Ovary (tissue), 10 donors: ENCODE data around the gene RARA. TPM values are rescaled to one million over a fixed set of nuclear protein-coding genes. Genes with fewer than 3 reads are reported as not detected.

Experiments
- DNase-seq, 5 donors: peaks; one replicate each; pipeline ENCODE4 v3.0.0-alpha.2; 2019 to 2020
- H3K27ac ChIP-seq, 2 donors: fragments of 200-600 bp; one replicate each; pipeline versions ENCODE4 v1.5.1 to v1.8.0; 2019 to 2022
- H3K27me3 ChIP-seq: fragments of 200-600 bp; one replicate; pipeline ENCODE4 v1.8.0; 2022
- H3K36me3 ChIP-seq: fragments of 200-600 bp; sonication (generic); one replicate; pipeline ENCODE4 v1.5.1; 2019
- H3K4me1 ChIP-seq: one replicate; pipeline ENCODE4 v1.8.1; 2013; ENCODE audit warnings: mild to moderate bottlenecking, moderate library complexity; ENCODE audit not compliant: insufficient read depth
- H3K4me3 ChIP-seq: fragments of 200-600 bp; sonication (generic); one replicate; pipeline ENCODE4 v1.5.1; 2017
- H3K9me3 ChIP-seq, 2 donors: fragments of 200-600 bp in 1 of 2; sonication (generic) in 1 of 2; one replicate each; pipeline versions ENCODE4 v1.5.1 to v1.8.1; 2013 to 2019; ENCODE audit warnings: mild to moderate bottlenecking in 1 of 2, moderate library complexity in 1 of 2
- EP300 ChIP-seq: sonication (generic); formaldehyde crosslinking; IDR thresholded peaks from one replicate; pipeline ENCODE4 v1.6.1; 2017; ENCODE audit warnings: antibody characterized with exemption
- POLR2A ChIP-seq: fragments of 450-650 bp; IDR thresholded peaks from one replicate; pipeline ENCODE4 v1.6.1; 2017; ENCODE audit warnings: antibody characterized with exemption, mild to moderate bottlenecking, moderate library complexity
- WGBS, 3 donors: extraction: QIAGEN DNeasy Blood & Tissue Kit in 1 of 3; methylation state at CpG; one replicate each; pipeline versions ENCODE4 v1.1.5 to v1.1.7; 2013 to 2017; 5-methylcytosine and 5-hydroxymethylcytosine counted together
- intact Hi-C, 4 donors: fragments of 100-400 bp; cut with DNase I; formaldehyde crosslinking; loops; one replicate each; pipeline versions ENCODE4 v1.11.0 to v1.15.1; 2022 to 2023
- long read RNA-seq, 3 donors: library from polyadenylated mRNA in 2 of 3; unstranded in 2 of 3; transcript quantifications; one replicate each; pipeline ENCODE4 v2.0.0 and lab custom pipeline, GENCODE V29; 2021 to 2026
- polyA plus RNA-seq, 2 donors: library from polyadenylated mRNA; stranded (reverse); fragments of 200-250 nt in 1 of 2; fragments of 350-450 nt in 1 of 2; fragmentation: Illumina TruSeq in 1 of 2; extraction: RNeasy Lipid Tissue Mini Kit (QIAGEN cat#74804) in 1 of 2; gene quantifications; one replicate each; pipeline ENCODE4 v1.2.3, GENCODE V29; 2013 to 2014
- total RNA-seq, 7 donors: library from RNA; depleted of rRNA in 2 of 7; stranded (reverse); fragments of >200 nt in 2 of 7; fragmentation: NEBNext Ultra II Directional in 3 of 7; extraction: Animal tissue kit (Norgen Biotek cat#: 25700) in 3 of 7; gene quantifications; one replicate each; pipeline versions ENCODE4 v1.1.0 to v1.2.4, GENCODE V29; 2016 to 2023
- TF ChIP-seq, protein P1 (sequence below), 3 donors: fragments of 450-650 bp in 2 of 3; fragments of 200-600 bp in 1 of 3; IDR thresholded peaks; one replicate each; pipeline versions ENCODE4 v1.5.1 to v1.8.0; 2016 to 2022; ENCODE audit warnings: antibody characterized with exemption in 3 of 3, mild to moderate bottlenecking in 1 of 3
- donor health status: DM: no; HTN: no; CAD: no; lungs with moderate emphysema.
- donor health status: DM: no; HTN: no; CAD: no.
- donor health status: Bipolar disorder and iron deficiency.
- donor health status: DM: yes; HTN: yes; CAD: no.
- donor health status: DM: no; HTN: no; CAD: no.
- donor health status: DM: yes; HTN: yes; CAD: no.

RARA gene
- total RNA-seq (100 to 1,000 TPM in 1 of 7 donors, 10 to 100 TPM in 6; 19.8 to 100 (median 62.2) TPM), polyA plus RNA-seq (10 to 100 TPM; 21.8 to 39.9 TPM)
- long read RNA-seq, donor 1, transcript RARA-202 (8 exons, 2,285 nt), result major isoform, 8 of 29 reads
- long read RNA-seq, donor 1, partial matches to known transcripts, result 14 of 29 reads
- long read RNA-seq, donor 1, other reads (novel, unspliced or antisense), result 7 of 29 reads
- long read RNA-seq, donor 2, transcript RARA-204 (9 exons, 2,024 nt), result major isoform, 6 of 20 reads
- long read RNA-seq, donor 2, partial matches to known transcripts, result 10 of 20 reads
- long read RNA-seq, donor 2, other reads (novel, unspliced or antisense), result 0 of 20 reads
- long read RNA-seq, donor 3, transcript RARA-204 (9 exons, 2,024 nt), result minor isoform, 10 of 83 reads
- long read RNA-seq, donor 3, transcript RARA-202 (8 exons, 2,285 nt), result major isoform, 29 of 83 reads
- long read RNA-seq, donor 3, partial matches to known transcripts, result 33 of 83 reads
- long read RNA-seq, donor 3, other reads (novel, unspliced or antisense), result 7 of 83 reads

DNA sequence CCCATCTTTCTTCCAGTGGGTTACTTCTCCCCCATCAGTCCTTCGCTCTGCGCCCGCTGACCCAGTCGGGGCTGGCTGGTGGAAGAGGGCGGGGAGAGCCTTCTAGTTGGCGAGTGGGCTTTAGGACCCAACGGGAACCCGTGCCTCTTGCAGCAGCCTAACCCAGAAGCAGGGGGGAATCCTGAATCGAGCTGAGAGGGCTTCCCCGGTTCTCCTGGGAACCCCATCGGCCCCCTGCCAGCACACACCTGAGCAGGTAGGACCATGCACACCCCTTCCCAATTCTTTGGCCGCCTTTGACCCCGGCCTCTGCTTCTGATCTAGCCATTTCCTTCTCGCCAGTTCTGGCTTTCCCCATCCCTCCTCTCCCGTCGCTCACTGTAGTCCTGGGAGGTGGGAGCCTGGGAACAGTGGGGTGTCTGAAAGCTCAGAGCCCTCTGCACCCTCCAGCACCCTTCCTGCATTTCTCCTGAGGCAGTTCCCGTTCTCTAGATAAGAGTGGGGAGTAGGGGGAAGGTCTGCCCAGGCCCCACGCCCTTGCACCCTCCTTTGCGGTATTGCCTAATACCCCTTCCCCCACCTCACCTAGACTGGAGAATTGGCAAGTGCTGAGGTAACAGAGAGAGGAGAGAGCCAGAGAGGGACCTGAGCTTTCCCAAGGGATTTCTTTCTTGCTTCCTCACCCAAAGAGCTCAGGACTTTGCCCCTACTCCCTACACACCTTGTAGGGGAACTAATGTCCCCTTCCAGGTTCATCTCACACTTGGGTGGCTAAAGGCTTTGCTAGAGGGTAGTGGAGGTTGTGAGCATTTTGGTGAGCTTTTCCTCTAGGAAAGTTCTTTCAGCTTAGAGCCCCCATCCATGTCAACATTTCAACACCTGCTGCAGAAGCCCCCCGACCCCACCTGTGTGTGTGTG is at the start of gene RARA:
Gene RARA (plus strand): TSS at position 150 of the 918 bp plus-strand sequence. CDS start 22,039 bp downstream, outside the sequence.
- no peaks in the 10 kb centered on the region for H3K27me3 ChIP-seq
- peak within 1 kb of the TSS in 1 of 2 donors; percentile 58 for H3K27ac ChIP-seq
- WGBS, 3 donors, result 6 to 15% (median 7%) methylated on average over 20 of the region's 20 CpGs
- H3K9me3 ChIP-seq, result no peaks in the 10 kb centered on the region
- no peaks in the 10 kb centered on the region for H3K36me3 ChIP-seq
- intact Hi-C loops, result loop anchor here in 2 of 4 donors (2.0 to 10.0 kb wide), 3 partner anchors 44 to 246 kb away; no protein-coding TSS in a partner anchor
- peak within 1 kb of the TSS; percentile 52 for H3K4me3 ChIP-seq
- DNase-seq, result peak; percentile 44 to 68 (median 61)
- peaks cover 33% of the 10 kb centered on the region for H3K4me1 ChIP-seq
- TF ChIP-seq POLR2A, result no peak
- no peak for TF ChIP-seq EP300
- TF ChIP-seq, protein P1, sequence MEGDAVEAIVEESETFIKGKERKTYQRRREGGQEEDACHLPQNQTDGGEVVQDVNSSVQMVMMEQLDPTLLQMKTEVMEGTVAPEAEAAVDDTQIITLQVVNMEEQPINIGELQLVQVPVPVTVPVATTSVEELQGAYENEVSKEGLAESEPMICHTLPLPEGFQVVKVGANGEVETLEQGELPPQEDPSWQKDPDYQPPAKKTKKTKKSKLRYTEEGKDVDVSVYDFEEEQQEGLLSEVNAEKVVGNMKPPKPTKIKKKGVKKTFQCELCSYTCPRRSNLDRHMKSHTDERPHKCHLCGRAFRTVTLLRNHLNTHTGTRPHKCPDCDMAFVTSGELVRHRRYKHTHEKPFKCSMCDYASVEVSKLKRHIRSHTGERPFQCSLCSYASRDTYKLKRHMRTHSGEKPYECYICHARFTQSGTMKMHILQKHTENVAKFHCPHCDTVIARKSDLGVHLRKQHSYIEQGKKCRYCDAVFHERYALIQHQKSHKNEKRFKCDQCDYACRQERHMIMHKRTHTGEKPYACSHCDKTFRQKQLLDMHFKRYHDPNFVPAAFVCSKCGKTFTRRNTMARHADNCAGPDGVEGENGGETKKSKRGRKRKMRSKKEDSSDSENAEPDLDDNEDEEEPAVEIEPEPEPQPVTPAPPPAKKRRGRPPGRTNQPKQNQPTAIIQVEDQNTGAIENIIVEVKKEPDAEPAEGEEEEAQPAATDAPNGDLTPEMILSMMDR (IDR thresholded peaks at IDR 0.05), result no peak

DNA sequence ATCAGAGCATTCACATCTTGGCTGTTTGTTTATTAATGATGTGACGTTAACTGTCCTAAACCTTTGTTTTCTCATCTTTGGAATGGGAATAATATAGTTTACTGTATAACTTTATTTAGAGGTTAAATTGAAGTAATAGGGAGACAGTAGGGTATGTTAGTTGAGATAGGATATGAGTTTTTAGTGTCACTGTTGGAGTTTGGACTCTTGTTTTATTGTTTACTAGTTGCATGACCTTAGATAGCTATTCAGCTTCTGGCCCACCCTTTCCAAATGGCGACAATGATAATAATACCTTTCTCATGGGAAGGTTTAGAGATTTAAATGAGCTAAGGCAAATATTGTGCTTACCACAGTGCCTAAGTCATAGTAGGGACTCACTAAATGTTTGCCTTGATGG is 49.5 kb upstream of the RARA start:
- no peak for DNase-seq
- WGBS, 3 donors, result 86 to 95% (median 91%) methylated on average over 2 of the region's 2 CpGs
- intact Hi-C loops, result no loop called here
- TF ChIP-seq POLR2A (no peak), EP300 (no peak)
- TF ChIP-seq, protein P1 (IDR thresholded peaks at IDR 0.05), result no peak
- Histone ChIP-seq H3K27me3 (no peaks in the 10 kb centered on the region), H3K4me1 (no peaks in the 10 kb centered on the region), H3K9me3 (no peaks in the 10 kb centered on the region), H3K36me3 (no peaks in the 10 kb centered on the region), H3K27ac (no peak overlapping the region), H3K4me3 (no peak overlapping the region)

DNA sequence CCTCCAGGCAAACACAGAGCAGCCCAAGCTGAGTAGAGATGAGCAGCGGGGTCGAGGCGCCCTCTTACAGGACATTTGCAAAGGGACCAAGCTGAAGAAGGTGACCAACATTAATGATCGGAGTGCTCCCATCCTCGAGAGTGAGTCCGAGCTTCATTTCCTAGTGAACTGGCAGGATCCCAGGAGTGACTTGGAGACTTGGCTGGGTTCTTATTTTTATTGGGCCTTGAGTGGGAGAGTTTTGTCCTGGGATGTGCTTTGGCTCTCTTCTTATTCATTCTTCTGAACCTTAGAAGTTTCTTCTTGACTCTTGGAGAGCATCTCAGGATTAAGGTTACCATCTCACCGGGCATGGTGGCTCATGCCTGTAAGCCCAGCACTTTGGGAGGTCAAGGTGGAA is 48.5 kb upstream of the RARA start:
- no peaks in the 10 kb centered on the region for H3K36me3 ChIP-seq
- H3K27ac ChIP-seq, result no peak overlapping the region
- WGBS, 3 donors, result 57 to 64% (median 61%) methylated on average over 7 of the region's 7 CpGs
- DNase-seq, result no peak
- no peaks in the 10 kb centered on the region for H3K4me1 ChIP-seq
- no peak overlapping the region for H3K4me3 ChIP-seq
- no peaks in the 10 kb centered on the region for H3K27me3 ChIP-seq
- TF ChIP-seq, protein P1 (IDR thresholded peaks at IDR 0.05), result no peak
- TF ChIP-seq POLR2A (no peak), EP300 (no peak)
- intact Hi-C loops, result no loop called here
- H3K9me3 ChIP-seq, result no peaks in the 10 kb centered on the region

DNA sequence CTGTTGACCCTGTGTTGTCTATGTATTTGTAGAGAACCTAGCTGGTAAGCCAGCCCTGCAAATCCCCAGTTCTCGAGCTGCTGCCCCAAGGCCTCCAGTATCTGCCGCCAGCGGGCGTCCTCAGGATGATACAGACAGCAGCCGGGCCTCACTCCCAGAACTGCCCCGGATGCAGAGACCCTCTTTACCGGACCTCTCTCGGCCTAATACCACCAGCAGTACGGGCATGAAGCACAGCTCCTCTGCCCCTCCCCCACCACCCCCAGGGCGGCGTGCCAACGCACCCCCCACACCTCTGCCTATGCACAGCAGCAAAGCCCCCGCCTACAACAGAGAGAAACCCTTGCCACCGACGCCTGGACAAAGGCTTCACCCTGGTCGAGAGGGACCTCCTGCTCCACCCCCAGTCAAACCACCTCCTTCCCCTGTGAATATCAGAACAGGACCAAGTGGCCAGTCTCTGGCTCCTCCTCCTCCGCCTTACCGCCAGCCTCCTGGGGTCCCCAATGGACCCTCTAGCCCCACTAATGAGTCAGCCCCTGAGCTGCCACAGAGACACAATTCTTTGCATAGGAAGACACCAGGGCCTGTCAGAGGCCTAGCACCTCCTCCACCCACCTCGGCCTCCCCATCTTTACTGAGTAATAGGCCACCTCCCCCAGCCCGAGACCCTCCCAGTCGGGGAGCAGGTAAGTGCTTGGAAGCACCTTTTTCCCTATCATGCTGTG is 44.4 kb upstream of the RARA start:
- Histone ChIP-seq H3K9me3 (no peaks in the 10 kb centered on the region), H3K27me3 (no peaks in the 10 kb centered on the region), H3K36me3 (no peaks in the 10 kb centered on the region), H3K4me3 (no peak overlapping the region), H3K27ac (no peak overlapping the region), H3K4me1 (no peaks in the 10 kb centered on the region)
- TF ChIP-seq POLR2A (no peak), EP300 (no peak)
- TF ChIP-seq, protein P1 (IDR thresholded peaks at IDR 0.05), result no peak
- WGBS, 3 donors, result 71 to 78% (median 75%) methylated on average over 21 of the region's 21 CpGs
- DNase-seq, result peak in 1 of 5 donors; percentile 31
- intact Hi-C loops, result no loop called here
